ENCODE data around the gene ZNF284. TPM values are rescaled to one million over a fixed set of nuclear protein-coding genes. Genes with fewer than 3 reads are reported as not detected.

The ZNF284 gene
- total and polyA plus RNA-seq, 4 donors = 0.62 to 4.1 (median 1.5) TPM

- H3K4me1 ChIP-seq (ENCODE audit: control insufficient read depth in 5 of 5, insufficient read depth in 5 of 5, low read length in 5 of 5) = peaks cover 0 to 15% (median 0%) of the 10 kb centered on the region in 5 donors
- peak; percentile 12 to 13 (median 13) for DNase-seq
- H3K4me3 ChIP-seq = peak overlapping the region; percentile 35
- H3K27ac ChIP-seq (ENCODE audit: low read depth in 1 of 2, low read length in 1 of 2) = no peak overlapping the region
- H3K36me3 ChIP-seq (ENCODE audit: control insufficient read depth in 4 of 4, insufficient read depth in 4 of 4, low read length in 4 of 4) = peaks cover 0 to 13% (median 3%) of the 10 kb centered on the region in 4 donors
- ATAC-seq (ENCODE audit: insufficient read depth, low FRiP score) = no peak
- 22 to 24% methylated on average over 18 of the region's 18 CpGs for whole genome bisulfite sequencing, 2 donors
- H3K9ac ChIP-seq (ENCODE audit: insufficient read depth in 1 of 2, low read length in 2 of 2) = peak overlapping the region; percentile 30 to 69
- peaks cover 0 to 6% (median 4%) of the 10 kb centered on the region in 4 donors for H3K9me3 ChIP-seq (ENCODE audit: control insufficient read depth in 4 of 4, insufficient read depth in 3 of 4, low read length in 3 of 4)
- no peak for TF ChIP-seq CTCF (IDR thresholded peaks at IDR 0.05; ENCODE audit: control extremely low read depth, extremely low read depth)
- no peaks in the 10 kb centered on the region for H3K27me3 ChIP-seq (ENCODE audit: control insufficient read depth in 3 of 3, insufficient read depth in 3 of 3, low read length in 2 of 3)
Measured at GRCh38 chr19:44072543-44073401, 813 bp downstream of the ZNF284 start.

- DNase-seq (no peak), ATAC-seq (ENCODE audit: insufficient read depth, low FRiP score) (no peak)
- Histone ChIP-seq H3K27me3 (ENCODE audit: control insufficient read depth in 3 of 3, insufficient read depth in 3 of 3, low read length in 2 of 3) (no peaks in the 10 kb centered on the region), H3K36me3 (ENCODE audit: control insufficient read depth in 4 of 4, insufficient read depth in 4 of 4, low read length in 4 of 4) (peaks cover 6 to 9% (median 7%) of the 10 kb centered on the region in 4 donors), H3K4me1 (ENCODE audit: control insufficient read depth in 5 of 5, insufficient read depth in 5 of 5, low read length in 5 of 5) (peaks cover 0 to 14% (median 0%) of the 10 kb centered on the region in 5 donors), H3K9me3 (ENCODE audit: control insufficient read depth in 4 of 4, insufficient read depth in 3 of 4, low read length in 3 of 4) (peaks cover 0 to 7% (median 0%) of the 10 kb centered on the region in 4 donors), H3K4me3 (no peak overlapping the region), H3K27ac (ENCODE audit: low read depth in 1 of 2, low read length in 1 of 2) (no peak overlapping the region), H3K9ac (ENCODE audit: insufficient read depth in 1 of 2, low read length in 2 of 2) (no peak overlapping the region)
- 85 to 90% methylated on average over 2 of the region's 2 CpGs for WGBS, 2 donors
- TF ChIP-seq CTCF (IDR thresholded peaks at IDR 0.05; ENCODE audit: control extremely low read depth, extremely low read depth) = no peak
Measured at GRCh38 chr19:44076325-44076724, 4.4 kb downstream of the ZNF284 start.

- Histone ChIP-seq H3K27ac (ENCODE audit: low read depth in 1 of 2, low read length in 1 of 2) (no peak overlapping the region), H3K4me3 (no peak overlapping the region), H3K4me1 (ENCODE audit: control insufficient read depth in 5 of 5, insufficient read depth in 5 of 5, low read length in 5 of 5) (peaks cover 0 to 5% (median 0%) of the 10 kb centered on the region in 5 donors), H3K9ac (ENCODE audit: insufficient read depth in 1 of 2, low read length in 2 of 2) (no peak overlapping the region), H3K9me3 (ENCODE audit: control insufficient read depth in 4 of 4, insufficient read depth in 3 of 4, low read length in 3 of 4) (peaks cover 0 to 6% (median 0%) of the 10 kb centered on the region in 4 donors), H3K36me3 (ENCODE audit: control insufficient read depth in 4 of 4, insufficient read depth in 4 of 4, low read length in 4 of 4) (peaks cover 0 to 9% (median 1%) of the 10 kb centered on the region in 4 donors), H3K27me3 (ENCODE audit: control insufficient read depth in 3 of 3, insufficient read depth in 3 of 3, low read length in 2 of 3) (no peaks in the 10 kb centered on the region)
- 62 to 68% methylated on average over 4 of the region's 4 CpGs for WGBS, 2 donors
- ATAC-seq (ENCODE audit: insufficient read depth, low FRiP score) = no peak
- no peak for TF ChIP-seq CTCF (IDR thresholded peaks at IDR 0.05; ENCODE audit: control extremely low read depth, extremely low read depth)
- no peak for DNase-seq
Measured at GRCh38 chr19:44092108-44092507, 20.1 kb downstream of the ZNF284 start.

All from lung (tissue), 12 donors.